B cell (primary cell): ENCODE data around the gene RFX4. TPM values are rescaled to one million over a fixed set of nuclear protein-coding genes. Genes with fewer than 3 reads are reported as not detected.

Experiments used
- ATAC-seq: fragments of 200-7000 bp; cut with Tn5 transposase; one replicate; pipeline ENCODE4 v1.10.0; 2021; ENCODE audit warnings: low read depth, mild to moderate bottlenecking, moderate number of reproducible peaks, moderate library complexity
- CTCF ChIA-PET: fragments of 350-600 bp; sonication (Branson Sonifier 250); formaldehyde crosslinking; loops from one replicate; lab custom pipeline; 2021; ENCODE audit warnings: antibody characterized with exemption, inconsistent platforms; lab: Charles Lee
- POLR2A ChIA-PET: fragments of 350-600 bp; sonication (Branson Sonifier 250); formaldehyde crosslinking; loops from one replicate; lab custom pipeline; 2021; ENCODE audit warnings: antibody characterized with exemption; lab: Charles Lee
- DNase-seq: peaks from one replicate; pipeline ENCODE4 v3.0.0; 2013
- H2AFZ ChIP-seq: 2 replicates; pipeline ENCODE4 v1.6.1; 2012; ENCODE audit warnings: mild to moderate bottlenecking, low read depth, low read length; ENCODE audit not compliant: insufficient read depth, poor library complexity, severe bottlenecking
- H3K27ac ChIP-seq, 2 donors: 1 replicate in 1 of 2; 2 replicates in 1 of 2; pipeline ENCODE4 v1.5.1; 2012 to 2013; ENCODE audit warnings: low read length in 2 of 2, mild to moderate bottlenecking in 2 of 2, moderate library complexity in 1 of 2
- H3K27me3 ChIP-seq, 4 experiments: fragments of 200-600 bp in 1 of 4; sonication (generic) in 1 of 4; replicated peaks in 1 of 4; 1 replicate in 2 of 4; 2 replicates in 2 of 4; pipeline versions ENCODE4 v1.6.1 to v1.7.0; 2013 to 2016; ENCODE audit warnings: low read length in 3 of 4, mild to moderate bottlenecking in 2 of 4, mixed read lengths in 1 of 4, moderate library complexity in 1 of 4; ENCODE audit not compliant: insufficient read depth in 4 of 4, control insufficient read depth in 3 of 4; ENCODE audit errors: control extremely low read depth in 1 of 4
- H3K36me3 ChIP-seq, 2 experiments: replicated peaks in 1 of 2; 1 replicate in 1 of 2; 2 replicates in 1 of 2; pipeline versions ENCODE4 v1.6.1 to v1.7.1; 2013; ENCODE audit warnings: low read length in 1 of 2; ENCODE audit not compliant: insufficient read depth in 2 of 2, control insufficient read depth in 1 of 2; ENCODE audit errors: control extremely low read depth in 1 of 2, extremely low read depth in 1 of 2
- H3K4me1 ChIP-seq, 2 donors: fragments of 200-600 bp in 1 of 2; sonication (generic) in 1 of 2; 1 replicate in 1 of 2; 2 replicates in 1 of 2; pipeline versions ENCODE4 v1.5.1 to v1.6.1; 2013 to 2017; ENCODE audit warnings: low read length in 2 of 2; ENCODE audit not compliant: control insufficient read depth in 2 of 2, insufficient read depth in 2 of 2
- H3K4me2 ChIP-seq: replicated peaks from 2 replicates; pipeline ENCODE3; 2012; ENCODE audit warnings: mild to moderate bottlenecking, low read depth, low read length; ENCODE audit not compliant: poor library complexity, severe bottlenecking
- H3K4me3 ChIP-seq, 5 experiments: fragments of 200-600 bp in 1 of 5; sonication (generic) in 1 of 5; 1 replicate in 3 of 5; 2 replicates in 2 of 5; pipeline versions ENCODE4 v1.5.1 to v1.7.0; 2011 to 2016; ENCODE audit warnings: low read length in 4 of 5, mild to moderate bottlenecking in 4 of 5, low read depth in 2 of 5, control low read depth in 1 of 5, moderate library complexity in 1 of 5; ENCODE audit not compliant: insufficient read depth in 1 of 5; ENCODE audit errors: control extremely low read depth in 1 of 5, extremely low read depth in 1 of 5
- H3K79me2 ChIP-seq: fragments of 200-600 bp; sonication (generic); one replicate; pipeline ENCODE4 v1.6.0; 2016; ENCODE audit warnings: low read length; ENCODE audit not compliant: control insufficient read depth, insufficient read depth
- H3K9ac ChIP-seq: fragments of 200-600 bp; sonication (generic); 2 replicates; pipeline ENCODE4 v1.6.1; 2017; ENCODE audit warnings: mild to moderate bottlenecking, low read length, moderate library complexity
- H3K9me3 ChIP-seq, 3 donors: one replicate each; pipeline versions ENCODE4 v1.6.1 to v1.7.1; 2013; ENCODE audit warnings: low read length in 2 of 3; ENCODE audit not compliant: control insufficient read depth in 2 of 3, insufficient read depth in 1 of 3; ENCODE audit errors: control extremely low read depth in 1 of 3
- H4K20me1 ChIP-seq: 2 replicates; pipeline ENCODE4 v1.6.0; 2012; ENCODE audit warnings: mild to moderate bottlenecking, low read length; ENCODE audit not compliant: insufficient read depth, control insufficient read depth, poor library complexity, severe bottlenecking
- H3K27ac Mint-ChIP-seq: one replicate; pipeline ENCODE4 v1.8.0; 2021; ENCODE audit warnings: mixed read lengths
- H3K27me3 Mint-ChIP-seq: one replicate; pipeline ENCODE4 v1.8.0; 2021; ENCODE audit warnings: mixed read lengths
- H3K4me1 Mint-ChIP-seq: one replicate; pipeline ENCODE4 v1.8.0; 2021; ENCODE audit warnings: mixed read lengths
- H3K4me3 Mint-ChIP-seq: one replicate; pipeline ENCODE4 v1.8.0; 2021; ENCODE audit warnings: mixed read lengths
- H3K9me3 Mint-ChIP-seq: one replicate; pipeline ENCODE4 v1.8.0; 2022; ENCODE audit warnings: mixed read lengths; ENCODE audit not compliant: insufficient read depth
- CTCF ChIP-seq: fragments of 200-600 bp; IDR thresholded peaks from one replicate; pipeline ENCODE4 v1.8.0; 2022; ENCODE audit warnings: antibody characterized with exemption, mild to moderate bottlenecking
- EZH2 ChIP-seq: IDR thresholded peaks from 2 replicates; pipeline ENCODE4 v1.6.1; 2012; ENCODE audit warnings: borderline replicate concordance, low read depth, mild to moderate bottlenecking, moderate library complexity, low read length; ENCODE audit not compliant: insufficient read depth, poor library complexity, severe bottlenecking
- WGBS: methylation state at CpG from one replicate; pipeline ENCODE4 v1.1.5; 2013; ENCODE audit warnings: missing lambda C conversion rate; ENCODE audit not compliant: insufficient coverage; 5-methylcytosine and 5-hydroxymethylcytosine counted together
- intact Hi-C: fragments of 100-400 bp; cut with micrococcal nuclease; formaldehyde crosslinking; loops from one replicate; pipeline ENCODE4 v1.10.0; 2022
- polyA plus RNA-seq: library from polyadenylated mRNA; depleted of rRNA; stranded (reverse); fragments of >200 nt; gene quantifications from 2 replicates; pipeline ENCODE4 v1.2.3, GENCODE V29; 2012
- total RNA-seq, 2 donors: library from RNA; stranded (reverse); fragments of 120-200 nt in 1 of 2; gene quantifications; 1 replicate in 1 of 2; 2 replicates in 1 of 2; pipeline versions ENCODE4 v1.2.3 to v1.2.4, GENCODE V29; 2013 to 2022

RFX4 gene
- total and polyA plus RNA-seq, 2 donors (not counting 1 experiment from before 2014, with no cell fraction given): not detected

GRCh38 chr12:106705971-106706370, 123.2 kb downstream of the RFX4 start:
- CTCF ChIA-PET: no interaction called here
- H3K27me3 Mint-ChIP-seq: peaks cover 13% of the 10 kb centered on the region
- H3K36me3 ChIP-seq: no peaks in the 10 kb centered on the region
- no peak overlapping the region for H3K9ac ChIP-seq
- H3K4me1 Mint-ChIP-seq: no peaks in the 10 kb centered on the region
- WGBS: 95% methylated on average over 3 of the region's 5 CpGs
- H3K27me3 ChIP-seq: peaks cover 0 to 13% (median 6%) of the 10 kb centered on the region in 4 experiments
- no peak overlapping the region for H3K27ac Mint-ChIP-seq
- H3K27ac ChIP-seq: no peak overlapping the region
- TF ChIP-seq CTCF: no peak
- no peak for TF ChIP-seq EZH2
- H3K9me3 ChIP-seq: peaks cover 6 to 16% (median 6%) of the 10 kb centered on the region in 3 donors
- no peak overlapping the region for H3K4me3 ChIP-seq
- H3K4me2 ChIP-seq: no peak overlapping the region
- H3K4me1 ChIP-seq: no peaks in the 10 kb centered on the region
- ATAC-seq: no peak
- POLR2A ChIA-PET: no interaction called here
- H2AFZ ChIP-seq: no peak overlapping the region
- no peaks in the 10 kb centered on the region for H3K79me2 ChIP-seq
- no peak for DNase-seq
- H3K4me3 Mint-ChIP-seq: no peak overlapping the region
- no peaks in the 10 kb centered on the region for H4K20me1 ChIP-seq
- intact Hi-C loops: no loop called here
- peaks cover 5% of the 10 kb centered on the region for H3K9me3 Mint-ChIP-seq

GRCh38 chr12:106709068-106709511, 126.3 kb downstream of the RFX4 start:
- no peaks in the 10 kb centered on the region for H3K36me3 ChIP-seq
- no peak overlapping the region for H3K4me2 ChIP-seq
- peaks cover 0 to 23% (median 12%) of the 10 kb centered on the region in 4 experiments for H3K27me3 ChIP-seq
- H3K4me3 Mint-ChIP-seq: no peak overlapping the region
- H3K4me3 ChIP-seq: no peak overlapping the region
- H3K27ac Mint-ChIP-seq: no peak overlapping the region
- POLR2A ChIA-PET: no interaction called here
- H3K9me3 ChIP-seq: no peaks in the 10 kb centered on the region
- no peak overlapping the region for H3K27ac ChIP-seq
- H3K9ac ChIP-seq: no peak overlapping the region
- H4K20me1 ChIP-seq: no peaks in the 10 kb centered on the region
- no peaks in the 10 kb centered on the region for H3K4me1 ChIP-seq
- H3K27me3 Mint-ChIP-seq: peaks cover 15% of the 10 kb centered on the region
- TF ChIP-seq CTCF (no peak), EZH2 (no peak)
- H3K4me1 Mint-ChIP-seq: no peaks in the 10 kb centered on the region
- no peaks in the 10 kb centered on the region for H3K9me3 Mint-ChIP-seq
- intact Hi-C loops: no loop called here
- no peaks in the 10 kb centered on the region for H3K79me2 ChIP-seq
- DNase-seq (no peak), ATAC-seq (no peak)
- no peak overlapping the region for H2AFZ ChIP-seq
- 88% methylated on average over 6 of the region's 8 CpGs for WGBS
- CTCF ChIA-PET: no interaction called here
